GM18868 (cell line): Measurements from ENCODE around the gene SLC38A11.
"Not testable (repeated sequence)": the region's sequence is repeated elsewhere in the genome, so short reads cannot be mapped to it uniquely, and the experiment has no call there.

ENCODE experiments used
- ATAC-seq: cut with Tn5 transposase; IDR thresholded peaks from one replicate; pipeline ENCODE4 v1.9.1; 2021; ENCODE audit warnings: mild to moderate bottlenecking, moderate library complexity; ENCODE audit not compliant: unreplicated experiment

The SLC38A11 gene

GRCh38 chr2:164881524-164881923 is 73.8 kb downstream of the SLC38A11 start:
- ATAC-seq = no peak

GRCh38 chr2:164879901-164880535 is 75.3 kb downstream of the SLC38A11 start:
- ATAC-seq = no peak

GRCh38 chr2:164877927-164878326 is 77.4 kb downstream of the SLC38A11 start:
- no peak for ATAC-seq

GRCh38 chr2:164877169-164877568 is 78.2 kb downstream of the SLC38A11 start:
- ATAC-seq = no peak

GRCh38 chr2:164875334-164876205 is 79.8 kb downstream of the SLC38A11 start:
- no peak for ATAC-seq

GRCh38 chr2:164873210-164873908 is 82.0 kb downstream of the SLC38A11 start:
- no peak for ATAC-seq

- no peak for ATAC-seq
Measured at GRCh38 chr2:164871404-164871803, 83.9 kb downstream of the SLC38A11 start.

GRCh38 chr2:164869420-164869772 is 85.9 kb downstream of the SLC38A11 start:
- no peak for ATAC-seq

- ATAC-seq = no peak
Measured at GRCh38 chr2:164868563-164869419, 86.5 kb downstream of the SLC38A11 start.

- ATAC-seq = no peak
Measured at GRCh38 chr2:164867779-164868397, 87.4 kb downstream of the SLC38A11 start.

GRCh38 chr2:164866381-164866780 is 88.9 kb downstream of the SLC38A11 start:
- not testable (repeated sequence) for ATAC-seq

GRCh38 chr2:164860694-164861042 is 94.7 kb downstream of the SLC38A11 start:
- no peak for ATAC-seq

GRCh38 chr2:164859906-164860693 is 95.2 kb downstream of the SLC38A11 start:
- not testable (repeated sequence) for ATAC-seq

GRCh38 chr2:164859251-164859818 is 96.0 kb downstream of the SLC38A11 start:
- no peak for ATAC-seq

- ATAC-seq = no peak
Measured at GRCh38 chr2:164852086-164852485, 103.2 kb downstream of the SLC38A11 start.

- no peak for ATAC-seq
Measured at GRCh38 chr2:164850235-164850634, 105.1 kb downstream of the SLC38A11 start.

GRCh38 chr2:164849506-164849905 is 105.8 kb downstream of the SLC38A11 start:
- no peak for ATAC-seq

GRCh38 chr2:164847981-164848741 is 107.2 kb downstream of the SLC38A11 start:
- ATAC-seq = no peak

- no peak for ATAC-seq
Measured at GRCh38 chr2:164847291-164847690, 108.0 kb downstream of the SLC38A11 start.
